HepG2 (cell line): ENCODE data around the gene WDR27. TPM values are rescaled to one million over a fixed set of nuclear protein-coding genes. Genes with fewer than 3 reads are reported as not detected.
A peak's percentile ranks its signal among the peaks of the same experiment; 100 is the strongest.

Source experiments
- AHR ChIP-seq: IDR thresholded peaks from 2 replicates; pipeline ENCODE4 v1.6.1; 2018; ENCODE audit warnings: missing genetic modification reagents, missing compliant biosample characterization
- MIER3 ChIP-seq: IDR thresholded peaks from 2 replicates; pipeline ENCODE4 v1.6.1; 2016; ENCODE audit warnings: missing compliant biosample characterization, borderline replicate concordance
- PHB2 ChIP-seq: fragments of 450-650 bp; IDR thresholded peaks from 2 replicates; pipeline ENCODE4 v1.6.1; 2018; ENCODE audit not compliant: partially characterized antibody
- PITX1 ChIP-seq: sonication (generic); formaldehyde crosslinking; IDR thresholded peaks from 2 replicates; pipeline ENCODE4 v1.5.1; 2020; ENCODE audit warnings: mild to moderate bottlenecking, missing genetic modification reagents
- RAD51 ChIP-seq: fragments of 450-650 bp; IDR thresholded peaks from 2 replicates; pipeline ENCODE4 v1.6.1; 2016; ENCODE audit warnings: borderline replicate concordance
- SKI ChIP-seq: fragments of 450-650 bp; IDR thresholded peaks from one replicate; pipeline ENCODE4 v1.6.1; 2018; ENCODE audit warnings: mild to moderate bottlenecking; ENCODE audit not compliant: partially characterized antibody
- SP1 ChIP-seq, 2 experiments: fragments of 450-650 bp in 1 of 2; sonication (generic) in 1 of 2; formaldehyde crosslinking in 1 of 2; IDR thresholded peaks; 2 replicates each; pipeline versions ENCODE4 v1.4.0 to v1.6.1; 2016 to 2020; ENCODE audit warnings: missing genetic modification reagents in 1 of 2
- SP2 ChIP-seq: sonication (generic); formaldehyde crosslinking; IDR thresholded peaks from 2 replicates; pipeline ENCODE4 v1.5.1; 2020; ENCODE audit warnings: mild to moderate bottlenecking, missing genetic modification reagents
- ZFP36L2 ChIP-seq: sonication (generic); formaldehyde crosslinking; IDR thresholded peaks from 2 replicates; pipeline ENCODE4 v1.4.0; 2020; ENCODE audit warnings: missing genetic modification reagents
- ZNF121 ChIP-seq: sonication (generic); formaldehyde crosslinking; IDR thresholded peaks from 2 replicates; pipeline ENCODE4 v1.5.0; 2020; ENCODE audit warnings: mild to moderate bottlenecking, missing genetic modification reagents
- ZNF546 ChIP-seq: sonication (generic); formaldehyde crosslinking; conservative IDR thresholded peaks from 2 replicates; pipeline ENCODE4 v1.8.1; 2023; ENCODE audit warnings: mild to moderate bottlenecking, missing genetic modification reagents
- ZNF547 ChIP-seq: sonication (generic); formaldehyde crosslinking; IDR thresholded peaks from 2 replicates; pipeline ENCODE4 v1.5.1; 2020; ENCODE audit warnings: mild to moderate bottlenecking, missing genetic modification reagents
- ZNF674 ChIP-seq: sonication (generic); formaldehyde crosslinking; IDR thresholded peaks from 2 replicates; pipeline ENCODE4 v1.5.0; 2020; ENCODE audit warnings: low read depth, mild to moderate bottlenecking, missing genetic modification reagents
- polyA plus RNA-seq, 8 experiments: library from polyadenylated mRNA; depleted of rRNA in 3 of 8; stranded (reverse) in 7 of 8; unstranded in 1 of 8; fragments of >200 nt; fragmentation: Illumina TruSeq in 4 of 8; extraction: Trizol in 4 of 8; gene quantifications; 2 replicates each; pipeline versions ENCODE4 v1.2.1 to v1.2.3, GENCODE V29; 2011 to 2016; ENCODE audit warnings: low read depth in 4 of 8, missing spikeins in 1 of 8, mixed read lengths in 1 of 8; ENCODE audit not compliant: insufficient read depth in 1 of 8
- total RNA-seq, 5 experiments: library from RNA; depleted of rRNA; stranded (reverse); fragments of >200 nt; fragmentation: Illumina TruSeq; extraction: Trizol; gene quantifications; 2 replicates each; pipeline ENCODE4 v1.2.3, GENCODE V29; 2016; ENCODE audit warnings: low read depth in 1 of 5
- TF ChIP-seq, protein P1 (sequence below): sonication (generic); formaldehyde crosslinking; IDR thresholded peaks from 2 replicates; pipeline ENCODE4 v1.4.0; 2020; ENCODE audit warnings: missing genetic modification reagents, borderline replicate concordance
- TF ChIP-seq, protein P2 (sequence below): sonication (generic); formaldehyde crosslinking; IDR thresholded peaks from 2 replicates; pipeline ENCODE4 v1.8.0; 2022; ENCODE audit warnings: missing genetic modification reagents, mild to moderate bottlenecking, borderline replicate concordance
- TF ChIP-seq, protein P3 (sequence below): sonication (generic); formaldehyde crosslinking; IDR thresholded peaks from 2 replicates; pipeline ENCODE4 v1.8.0; 2022; ENCODE audit warnings: missing genetic modification reagents, mild to moderate bottlenecking, moderate library complexity, borderline replicate concordance
- TF ChIP-seq, protein P4 (sequence below): sonication (generic); formaldehyde crosslinking; IDR thresholded peaks from 2 replicates; pipeline ENCODE4 v1.5.1; 2020; ENCODE audit warnings: mild to moderate bottlenecking, missing genetic modification reagents, borderline replicate concordance
- TF ChIP-seq, protein P5 (sequence below): IDR thresholded peaks from 2 replicates; pipeline ENCODE4 v1.6.1; 2016; ENCODE audit warnings: missing genetic modification reagents, missing compliant biosample characterization

Gene WDR27
- total and polyA plus RNA-seq, 2 of the 13 experiments (the other 11 are each of a cell fraction or from before 2014, with no cell fraction given), result 34.1 to 80.3 TPM

DNA sequence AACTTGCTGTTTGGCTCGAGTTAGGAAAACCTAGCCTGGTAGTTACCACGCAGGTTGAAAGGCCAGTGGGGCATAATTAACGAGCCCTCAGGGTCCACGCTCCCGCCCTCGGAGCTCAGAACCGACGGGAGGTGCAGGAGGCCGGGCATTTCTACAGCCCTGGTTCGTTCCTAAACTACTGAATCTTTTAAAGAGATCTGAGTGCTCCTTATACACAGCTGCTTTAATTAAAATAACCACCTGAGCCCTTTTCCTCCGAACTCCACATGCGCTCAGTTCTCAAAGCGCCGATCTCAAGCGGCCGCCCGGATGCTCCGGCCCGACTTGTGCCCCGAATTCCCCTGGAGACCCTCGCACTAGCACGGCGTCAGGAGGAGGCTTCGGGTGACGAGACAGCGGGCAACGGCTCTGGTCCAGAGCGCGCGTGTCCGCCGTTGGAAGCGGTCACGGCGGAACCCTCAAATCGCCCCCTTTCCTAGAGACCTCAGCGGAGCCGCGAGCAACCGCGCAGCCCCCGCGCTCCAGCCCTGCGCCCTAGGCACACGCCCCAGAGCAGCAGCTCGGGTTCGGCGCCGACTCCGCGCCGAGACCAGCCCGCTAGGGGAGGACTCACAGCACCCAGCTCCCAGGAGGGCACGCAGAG is 397 bp downstream of the WDR27 start (continued):
- TF ChIP-seq SP1 (IDR thresholded peaks at IDR 0.05), result no peak
- TF ChIP-seq SP1 (CRISPR knock-in tag; IDR thresholded peaks at IDR 0.05), result no peak
- no peak for TF ChIP-seq RAD51
- no peak for TF ChIP-seq ZNF546 (CRISPR knock-in tag)
- no peak for TF ChIP-seq AHR (CRISPR knock-in tag)
- no peak; the same call in 1 of the 2 replicates for TF ChIP-seq ZNF547 (CRISPR knock-in tag)
- no peak for TF ChIP-seq ZNF121
- TF ChIP-seq, protein P1, sequence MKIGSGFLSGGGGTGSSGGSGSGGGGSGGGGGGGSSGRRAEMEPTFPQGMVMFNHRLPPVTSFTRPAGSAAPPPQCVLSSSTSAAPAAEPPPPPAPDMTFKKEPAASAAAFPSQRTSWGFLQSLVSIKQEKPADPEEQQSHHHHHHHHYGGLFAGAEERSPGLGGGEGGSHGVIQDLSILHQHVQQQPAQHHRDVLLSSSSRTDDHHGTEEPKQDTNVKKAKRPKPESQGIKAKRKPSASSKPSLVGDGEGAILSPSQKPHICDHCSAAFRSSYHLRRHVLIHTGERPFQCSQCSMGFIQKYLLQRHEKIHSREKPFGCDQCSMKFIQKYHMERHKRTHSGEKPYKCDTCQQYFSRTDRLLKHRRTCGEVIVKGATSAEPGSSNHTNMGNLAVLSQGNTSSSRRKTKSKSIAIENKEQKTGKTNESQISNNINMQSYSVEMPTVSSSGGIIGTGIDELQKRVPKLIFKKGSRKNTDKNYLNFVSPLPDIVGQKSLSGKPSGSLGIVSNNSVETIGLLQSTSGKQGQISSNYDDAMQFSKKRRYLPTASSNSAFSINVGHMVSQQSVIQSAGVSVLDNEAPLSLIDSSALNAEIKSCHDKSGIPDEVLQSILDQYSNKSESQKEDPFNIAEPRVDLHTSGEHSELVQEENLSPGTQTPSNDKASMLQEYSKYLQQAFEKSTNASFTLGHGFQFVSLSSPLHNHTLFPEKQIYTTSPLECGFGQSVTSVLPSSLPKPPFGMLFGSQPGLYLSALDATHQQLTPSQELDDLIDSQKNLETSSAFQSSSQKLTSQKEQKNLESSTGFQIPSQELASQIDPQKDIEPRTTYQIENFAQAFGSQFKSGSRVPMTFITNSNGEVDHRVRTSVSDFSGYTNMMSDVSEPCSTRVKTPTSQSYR, result no peak
- TF ChIP-seq, protein P2, sequence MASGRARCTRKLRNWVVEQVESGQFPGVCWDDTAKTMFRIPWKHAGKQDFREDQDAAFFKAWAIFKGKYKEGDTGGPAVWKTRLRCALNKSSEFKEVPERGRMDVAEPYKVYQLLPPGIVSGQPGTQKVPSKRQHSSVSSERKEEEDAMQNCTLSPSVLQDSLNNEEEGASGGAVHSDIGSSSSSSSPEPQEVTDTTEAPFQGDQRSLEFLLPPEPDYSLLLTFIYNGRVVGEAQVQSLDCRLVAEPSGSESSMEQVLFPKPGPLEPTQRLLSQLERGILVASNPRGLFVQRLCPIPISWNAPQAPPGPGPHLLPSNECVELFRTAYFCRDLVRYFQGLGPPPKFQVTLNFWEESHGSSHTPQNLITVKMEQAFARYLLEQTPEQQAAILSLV (CRISPR knock-in tag), result no peak; the same call in 1 of the 2 replicates
- TF ChIP-seq ZFP36L2 (CRISPR knock-in tag), result no peak
- TF ChIP-seq SKI, result no peak
- TF ChIP-seq, protein P3, sequence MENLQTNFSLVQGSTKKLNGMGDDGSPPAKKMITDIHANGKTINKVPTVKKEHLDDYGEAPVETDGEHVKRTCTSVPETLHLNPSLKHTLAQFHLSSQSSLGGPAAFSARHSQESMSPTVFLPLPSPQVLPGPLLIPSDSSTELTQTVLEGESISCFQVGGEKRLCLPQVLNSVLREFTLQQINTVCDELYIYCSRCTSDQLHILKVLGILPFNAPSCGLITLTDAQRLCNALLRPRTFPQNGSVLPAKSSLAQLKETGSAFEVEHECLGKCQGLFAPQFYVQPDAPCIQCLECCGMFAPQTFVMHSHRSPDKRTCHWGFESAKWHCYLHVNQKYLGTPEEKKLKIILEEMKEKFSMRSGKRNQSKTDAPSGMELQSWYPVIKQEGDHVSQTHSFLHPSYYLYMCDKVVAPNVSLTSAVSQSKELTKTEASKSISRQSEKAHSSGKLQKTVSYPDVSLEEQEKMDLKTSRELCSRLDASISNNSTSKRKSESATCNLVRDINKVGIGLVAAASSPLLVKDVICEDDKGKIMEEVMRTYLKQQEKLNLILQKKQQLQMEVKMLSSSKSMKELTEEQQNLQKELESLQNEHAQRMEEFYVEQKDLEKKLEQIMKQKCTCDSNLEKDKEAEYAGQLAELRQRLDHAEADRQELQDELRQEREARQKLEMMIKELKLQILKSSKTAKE (CRISPR knock-in tag), result no peak
- TF ChIP-seq MIER3 (CRISPR knock-in tag), result no peak
- TF ChIP-seq PHB2, result no peak
- no peak for TF ChIP-seq SP2 (CRISPR knock-in tag)
- TF ChIP-seq ZNF674 (CRISPR knock-in tag), result no peak
- TF ChIP-seq, protein P4, sequence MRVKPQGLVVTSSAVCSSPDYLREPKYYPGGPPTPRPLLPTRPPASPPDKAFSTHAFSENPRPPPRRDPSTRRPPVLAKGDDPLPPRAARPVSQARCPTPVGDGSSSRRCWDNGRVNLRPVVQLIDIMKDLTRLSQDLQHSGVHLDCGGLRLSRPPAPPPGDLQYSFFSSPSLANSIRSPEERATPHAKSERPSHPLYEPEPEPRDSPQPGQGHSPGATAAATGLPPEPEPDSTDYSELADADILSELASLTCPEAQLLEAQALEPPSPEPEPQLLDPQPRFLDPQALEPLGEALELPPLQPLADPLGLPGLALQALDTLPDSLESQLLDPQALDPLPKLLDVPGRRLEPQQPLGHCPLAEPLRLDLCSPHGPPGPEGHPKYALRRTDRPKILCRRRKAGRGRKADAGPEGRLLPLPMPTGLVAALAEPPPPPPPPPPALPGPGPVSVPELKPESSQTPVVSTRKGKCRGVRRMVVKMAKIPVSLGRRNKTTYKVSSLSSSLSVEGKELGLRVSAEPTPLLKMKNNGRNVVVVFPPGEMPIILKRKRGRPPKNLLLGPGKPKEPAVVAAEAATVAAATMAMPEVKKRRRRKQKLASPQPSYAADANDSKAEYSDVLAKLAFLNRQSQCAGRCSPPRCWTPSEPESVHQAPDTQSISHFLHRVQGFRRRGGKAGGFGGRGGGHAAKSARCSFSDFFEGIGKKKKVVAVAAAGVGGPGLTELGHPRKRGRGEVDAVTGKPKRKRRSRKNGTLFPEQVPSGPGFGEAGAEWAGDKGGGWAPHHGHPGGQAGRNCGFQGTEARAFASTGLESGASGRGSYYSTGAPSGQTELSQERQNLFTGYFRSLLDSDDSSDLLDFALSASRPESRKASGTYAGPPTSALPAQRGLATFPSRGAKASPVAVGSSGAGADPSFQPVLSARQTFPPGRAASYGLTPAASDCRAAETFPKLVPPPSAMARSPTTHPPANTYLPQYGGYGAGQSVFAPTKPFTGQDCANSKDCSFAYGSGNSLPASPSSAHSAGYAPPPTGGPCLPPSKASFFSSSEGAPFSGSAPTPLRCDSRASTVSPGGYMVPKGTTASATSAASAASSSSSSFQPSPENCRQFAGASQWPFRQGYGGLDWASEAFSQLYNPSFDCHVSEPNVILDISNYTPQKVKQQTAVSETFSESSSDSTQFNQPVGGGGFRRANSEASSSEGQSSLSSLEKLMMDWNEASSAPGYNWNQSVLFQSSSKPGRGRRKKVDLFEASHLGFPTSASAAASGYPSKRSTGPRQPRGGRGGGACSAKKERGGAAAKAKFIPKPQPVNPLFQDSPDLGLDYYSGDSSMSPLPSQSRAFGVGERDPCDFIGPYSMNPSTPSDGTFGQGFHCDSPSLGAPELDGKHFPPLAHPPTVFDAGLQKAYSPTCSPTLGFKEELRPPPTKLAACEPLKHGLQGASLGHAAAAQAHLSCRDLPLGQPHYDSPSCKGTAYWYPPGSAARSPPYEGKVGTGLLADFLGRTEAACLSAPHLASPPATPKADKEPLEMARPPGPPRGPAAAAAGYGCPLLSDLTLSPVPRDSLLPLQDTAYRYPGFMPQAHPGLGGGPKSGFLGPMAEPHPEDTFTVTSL (CRISPR knock-in tag), result 0 out of 2 replicates have a peak, but pooled peaks have one; percentile 32
- TF ChIP-seq PITX1, result peak; percentile 75; the same call in 1 of the 2 replicates
- TF ChIP-seq, protein P5, sequence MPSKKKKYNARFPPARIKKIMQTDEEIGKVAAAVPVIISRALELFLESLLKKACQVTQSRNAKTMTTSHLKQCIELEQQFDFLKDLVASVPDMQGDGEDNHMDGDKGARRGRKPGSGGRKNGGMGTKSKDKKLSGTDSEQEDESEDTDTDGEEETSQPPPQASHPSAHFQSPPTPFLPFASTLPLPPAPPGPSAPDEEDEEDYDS (CRISPR knock-in tag), result no peak
